ENCODE results near the gene SMIM43.

DNA sequence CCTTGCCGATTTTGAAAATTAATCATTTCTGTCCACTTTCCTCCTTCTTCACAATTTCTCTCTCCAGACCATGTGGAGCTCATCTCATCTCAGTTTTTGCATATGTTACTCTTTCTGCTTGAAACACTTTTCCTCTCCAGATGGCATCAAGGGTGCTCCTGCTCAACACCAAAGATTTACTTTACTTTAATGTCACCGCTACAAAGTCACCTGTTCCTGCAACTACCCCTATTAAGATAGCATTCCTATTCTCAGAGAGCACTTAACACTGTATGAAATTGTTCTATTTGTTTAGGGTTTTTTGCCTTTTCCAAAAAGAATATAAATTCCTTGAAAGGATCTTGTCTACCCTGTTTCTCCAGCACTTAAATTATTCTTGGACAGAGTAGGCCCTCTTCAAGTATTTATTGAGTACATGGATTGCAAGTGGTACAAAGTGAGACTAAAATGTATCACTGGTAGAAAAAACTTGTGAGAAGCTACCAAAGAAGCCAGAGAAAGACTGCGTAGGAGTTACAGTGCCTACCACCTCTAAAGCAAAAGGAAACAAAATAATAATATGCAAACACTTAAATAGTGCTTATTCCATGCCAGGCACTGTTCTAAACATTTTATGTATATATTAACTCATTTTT, 35.0 kb upstream of the SMIM43 start:
- TF ChIP-seq, protein P1, sequence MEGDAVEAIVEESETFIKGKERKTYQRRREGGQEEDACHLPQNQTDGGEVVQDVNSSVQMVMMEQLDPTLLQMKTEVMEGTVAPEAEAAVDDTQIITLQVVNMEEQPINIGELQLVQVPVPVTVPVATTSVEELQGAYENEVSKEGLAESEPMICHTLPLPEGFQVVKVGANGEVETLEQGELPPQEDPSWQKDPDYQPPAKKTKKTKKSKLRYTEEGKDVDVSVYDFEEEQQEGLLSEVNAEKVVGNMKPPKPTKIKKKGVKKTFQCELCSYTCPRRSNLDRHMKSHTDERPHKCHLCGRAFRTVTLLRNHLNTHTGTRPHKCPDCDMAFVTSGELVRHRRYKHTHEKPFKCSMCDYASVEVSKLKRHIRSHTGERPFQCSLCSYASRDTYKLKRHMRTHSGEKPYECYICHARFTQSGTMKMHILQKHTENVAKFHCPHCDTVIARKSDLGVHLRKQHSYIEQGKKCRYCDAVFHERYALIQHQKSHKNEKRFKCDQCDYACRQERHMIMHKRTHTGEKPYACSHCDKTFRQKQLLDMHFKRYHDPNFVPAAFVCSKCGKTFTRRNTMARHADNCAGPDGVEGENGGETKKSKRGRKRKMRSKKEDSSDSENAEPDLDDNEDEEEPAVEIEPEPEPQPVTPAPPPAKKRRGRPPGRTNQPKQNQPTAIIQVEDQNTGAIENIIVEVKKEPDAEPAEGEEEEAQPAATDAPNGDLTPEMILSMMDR (IDR thresholded peaks at IDR 0.05 in 2 of 3, conservative IDR thresholded peaks at IDR 0.05 in 1 of 3; ENCODE audit: borderline replicate concordance in 1 of 3, insufficient read depth in 1 of 3, low read depth in 2 of 3, low read length in 2 of 3): no peak
- TF ChIP-seq POLR2A (IDR thresholded peaks at IDR 0.05; ENCODE audit: borderline replicate concordance, extremely low read depth, insufficient read depth, insufficient read length) (no peak), YY1 (IDR thresholded peaks at IDR 0.05; ENCODE audit: extremely low read depth, insufficient replicate concordance, low read depth, low read length) (no peak), RAD21 (IDR thresholded peaks at IDR 0.05; ENCODE audit: low read depth) (no peak), EZH2 (IDR thresholded peaks at IDR 0.05) (no peak), FOSL1 (IDR thresholded peaks at IDR 0.05; ENCODE audit: low read depth) (no peak)
